ENCODE measurements around the gene HVCN1.

The HVCN1 gene

DNA sequence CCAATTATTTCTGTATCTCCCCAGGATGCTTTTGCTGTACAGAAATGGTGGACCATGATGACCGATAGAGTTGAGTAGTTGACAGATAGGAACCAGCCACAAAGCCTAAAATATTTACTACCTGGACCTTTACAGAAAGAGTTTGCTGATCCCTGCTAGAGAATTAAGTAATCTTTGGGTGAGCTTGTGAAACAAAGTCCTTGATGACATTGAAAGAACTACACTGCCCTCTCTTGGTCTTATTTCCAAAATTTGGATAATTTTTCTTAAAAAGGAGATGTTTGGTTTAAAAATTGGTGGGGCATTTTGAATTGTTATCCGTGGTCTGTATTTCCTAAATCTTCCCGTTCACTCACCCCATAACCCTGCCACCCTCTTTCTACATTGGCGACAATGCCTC, 88.7 kb downstream of the HVCN1 start (continued):
- TF ChIP-seq BCL11A (tag by site-specific recombination; IDR thresholded peaks at IDR 0.05; ENCODE audit: low read depth): no peak
- TF ChIP-seq ZNF791 (tag by site-specific recombination; IDR thresholded peaks at IDR 0.05): no peak
- peak; percentile 95 for TF ChIP-seq ZSCAN16 (tag by site-specific recombination; IDR thresholded peaks at IDR 0.05)
- TF ChIP-seq ZNF391 (tag by site-specific recombination; IDR thresholded peaks at IDR 0.05; ENCODE audit: borderline replicate concordance, low read depth): no peak
- TF ChIP-seq ZNF266 (tag by site-specific recombination; IDR thresholded peaks at IDR 0.05; ENCODE audit: low read depth): no peak

DNA sequence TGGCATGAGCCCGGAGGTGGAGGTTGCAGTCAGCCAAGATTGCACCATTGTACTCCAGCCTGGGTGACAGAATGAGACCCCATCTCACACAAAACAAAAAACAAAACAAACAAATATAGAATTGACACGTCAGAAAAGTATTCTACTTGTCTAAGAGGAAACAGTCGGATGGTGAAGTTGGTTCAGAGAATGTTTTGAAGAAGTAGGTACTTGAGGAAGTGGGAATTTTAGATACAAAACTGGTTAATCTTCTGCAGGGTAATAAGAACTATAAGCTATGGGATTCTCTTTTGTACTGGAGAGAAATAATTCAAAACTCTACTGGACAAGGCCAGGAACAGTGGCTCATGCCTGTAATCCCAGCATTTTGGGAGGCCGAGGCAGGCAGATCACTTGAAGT, 89.6 kb downstream of the HVCN1 start:
- H3K27ac ChIP-seq (ENCODE audit: extremely low read depth, low read depth, low read length): no peak overlapping the region
- no peaks in the 10 kb centered on the region for H3K36me3 ChIP-seq (ENCODE audit: control insufficient read depth in 2 of 2, insufficient read depth in 1 of 2, low read length in 2 of 2)
- TF ChIP-seq ZFHX2 (tag by site-specific recombination; conservative IDR thresholded peaks at IDR 0.05) (peak; percentile 34), ZNF473 (tag by site-specific recombination; IDR thresholded peaks at IDR 0.05) (no peak), SALL2 (tag by site-specific recombination; IDR thresholded peaks at IDR 0.05; ENCODE audit: borderline replicate concordance) (no peak)
- ChIA-PET CTCF (interaction anchor here (0.7 to 6.1 kb wide), 9 partner anchors 8 to 294 kb away, joined by 3 to 51 read pairs (median 32); partner anchors contain the start of genes ARPC3 and TCTN1), POLR2A (interaction anchor here (0.9 kb wide), 1 partner anchor 10 kb away, joined by 5 read pairs; no protein-coding TSS in a partner anchor)
- no peak overlapping the region for H3K4me3 ChIP-seq (ENCODE audit: low read depth, low read length)
- no peaks in the 10 kb centered on the region for H3K9me3 ChIP-seq (ENCODE audit: control insufficient read depth, insufficient read depth, low read depth, low read length)
- H3K4me1 ChIP-seq (ENCODE audit: control insufficient read depth, insufficient read depth, low read length): no peaks in the 10 kb centered on the region
